Fibroblast of the conjunctiva (primary cell): ENCODE measurements around the gene MRM3.
"Not testable (repeated sequence)": the region's sequence is repeated elsewhere in the genome, so short reads cannot be mapped to it uniquely, and the experiment has no call there.

ENCODE experiments used
- DNase-seq: peaks from one replicate; pipeline ENCODE4 v3.0.0-alpha.2; 2010; ENCODE audit warnings: low read depth

The MRM3 gene, protein sequence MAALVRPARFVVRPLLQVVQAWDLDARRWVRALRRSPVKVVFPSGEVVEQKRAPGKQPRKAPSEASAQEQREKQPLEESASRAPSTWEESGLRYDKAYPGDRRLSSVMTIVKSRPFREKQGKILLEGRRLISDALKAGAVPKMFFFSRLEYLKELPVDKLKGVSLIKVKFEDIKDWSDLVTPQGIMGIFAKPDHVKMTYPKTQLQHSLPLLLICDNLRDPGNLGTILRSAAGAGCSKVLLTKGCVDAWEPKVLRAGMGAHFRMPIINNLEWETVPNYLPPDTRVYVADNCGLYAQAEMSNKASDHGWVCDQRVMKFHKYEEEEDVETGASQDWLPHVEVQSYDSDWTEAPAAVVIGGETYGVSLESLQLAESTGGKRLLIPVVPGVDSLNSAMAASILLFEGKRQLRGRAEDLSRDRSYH

DNA sequence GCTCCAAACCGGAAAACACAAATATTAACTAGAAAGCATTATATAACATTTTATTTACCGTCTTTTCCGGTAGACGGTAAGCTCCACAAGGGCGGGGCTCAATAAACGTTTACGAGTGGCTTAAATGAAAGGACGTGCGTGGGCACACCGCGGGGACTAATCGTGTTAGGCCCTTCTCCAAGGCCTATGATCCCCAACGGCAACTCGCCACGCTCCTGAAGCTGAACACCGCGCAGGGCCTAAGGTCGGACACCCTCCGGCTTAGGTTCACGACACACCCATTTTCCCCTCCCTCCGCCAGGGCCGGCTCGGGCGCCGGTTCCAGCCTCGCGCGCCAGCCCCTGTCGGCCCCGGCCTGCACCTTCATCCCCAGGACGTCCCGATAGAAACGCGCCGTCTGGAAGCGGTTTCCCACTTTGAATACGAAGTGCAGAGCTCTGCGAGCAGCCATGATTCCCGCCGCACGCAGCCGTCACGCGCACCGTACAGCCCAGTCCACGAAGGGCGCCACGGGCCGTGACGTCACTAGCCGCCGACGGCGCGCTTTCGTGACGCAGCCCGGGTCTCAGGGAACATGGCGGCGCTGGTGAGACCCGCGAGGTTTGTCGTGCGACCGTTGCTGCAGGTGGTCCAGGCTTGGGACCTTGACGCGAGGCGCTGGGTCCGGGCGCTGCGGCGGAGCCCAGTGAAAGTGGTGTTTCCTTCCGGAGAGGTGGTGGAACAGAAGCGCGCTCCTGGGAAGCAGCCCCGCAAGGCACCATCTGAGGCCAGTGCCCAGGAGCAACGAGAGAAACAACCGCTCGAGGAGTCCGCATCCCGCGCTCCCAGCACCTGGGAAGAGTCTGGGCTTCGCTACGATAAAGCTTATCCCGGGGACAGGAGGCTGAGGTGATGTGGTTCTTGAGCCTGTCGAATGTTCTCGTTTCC lies at the start of gene MRM3, which contains the start of gene GLOD4:
MRM3 (plus strand) TSS at position 549 of the 927 bp plus-strand sequence; CDS start at position 575, 26 bp downstream.
GLOD4 (minus strand) TSS at position 476 of the 927 bp plus-strand sequence; CDS start at position 451, 25 bp downstream.
- peak; percentile 46 for DNase-seq

GRCh38 chr17:732902-733720 lies 49.0 kb upstream of the MRM3 start:
- DNase-seq = no peak

GRCh38 chr17:733743-734142 lies 48.4 kb upstream of the MRM3 start:
- DNase-seq = no peak

GRCh38 chr17:737561-738113 lies 44.5 kb upstream of the MRM3 start:
- DNase-seq = no peak

GRCh38 chr17:740240-741017 lies 41.7 kb upstream of the MRM3 start:
- no peak for DNase-seq

DNA sequence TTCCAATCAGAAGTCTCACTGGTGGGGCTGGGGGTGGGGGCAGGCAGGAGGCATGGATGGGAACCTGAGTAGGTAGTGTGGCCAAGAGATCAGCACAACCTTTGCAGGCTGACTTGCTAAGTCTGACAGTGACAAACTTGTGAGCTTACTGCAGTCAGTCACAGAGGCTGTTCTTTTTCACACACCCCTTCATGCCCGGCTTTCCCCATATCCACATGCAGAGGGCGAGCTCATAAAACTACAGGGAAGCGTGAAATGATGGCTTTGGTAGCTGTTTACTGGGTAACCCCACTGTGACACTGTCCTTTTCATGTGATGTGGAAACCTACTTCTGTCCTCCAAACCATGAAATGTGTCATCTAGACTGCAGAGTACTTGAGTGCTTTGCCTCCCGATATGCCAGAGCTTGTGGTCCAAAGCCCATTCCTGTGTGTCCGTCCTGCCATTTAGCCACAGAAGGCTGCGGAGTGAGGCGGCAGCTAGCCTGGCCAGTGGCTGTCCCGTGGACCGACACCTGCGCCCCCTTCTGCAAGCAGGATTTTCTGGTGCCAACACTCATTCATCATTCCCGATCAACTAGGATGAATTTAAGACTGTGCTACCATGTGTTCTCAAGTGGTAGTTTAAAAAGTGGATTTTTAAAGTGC lies 39.9 kb upstream of the MRM3 start:
- DNase-seq = no peak

DNA sequence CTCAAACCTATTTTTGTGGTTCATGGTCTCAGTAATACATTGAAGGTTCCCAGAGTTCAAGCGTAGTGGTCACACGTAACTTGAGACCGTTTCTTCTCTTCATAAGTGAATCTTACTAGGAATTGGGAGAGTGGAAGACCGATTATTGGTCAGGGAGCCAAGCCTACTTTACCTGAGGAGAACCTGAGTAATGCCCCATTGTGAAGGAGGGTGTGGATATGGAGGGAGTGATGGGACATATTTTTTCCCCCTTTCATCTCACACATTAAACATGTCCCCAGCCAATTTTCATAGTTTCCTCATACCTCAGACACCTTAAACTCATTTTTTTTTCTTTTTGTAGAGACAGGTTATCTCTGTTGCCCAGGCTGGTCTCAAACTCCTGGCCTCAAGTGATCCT lies 39.0 kb upstream of the MRM3 start:
- no peak for DNase-seq

DNA sequence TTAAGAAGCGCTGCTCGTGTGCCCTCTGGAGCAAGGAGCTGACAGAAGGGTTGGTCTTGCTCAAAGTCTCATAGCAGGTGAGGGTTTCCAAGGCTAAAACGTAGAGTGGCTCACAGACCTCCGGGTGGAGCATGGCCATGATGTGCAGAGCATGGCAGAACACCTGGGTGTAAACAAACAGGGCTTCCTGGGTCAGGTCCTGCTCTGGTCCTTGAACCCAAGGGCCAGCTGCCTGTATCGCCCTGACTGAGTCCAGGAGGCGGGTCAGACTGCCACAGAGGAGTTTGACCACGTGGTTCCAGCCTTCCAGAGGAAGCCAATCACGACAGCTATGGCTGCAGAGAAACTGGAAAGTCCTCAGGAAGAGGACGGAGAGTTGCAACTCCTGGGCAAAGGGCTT lies 37.2 kb upstream of the MRM3 start:
- DNase-seq = no peak

GRCh38 chr17:745406-745805 lies 36.7 kb upstream of the MRM3 start:
- no peak for DNase-seq

- no peak for DNase-seq
Measured at GRCh38 chr17:746181-746580, 36.0 kb upstream of the MRM3 start.

DNA sequence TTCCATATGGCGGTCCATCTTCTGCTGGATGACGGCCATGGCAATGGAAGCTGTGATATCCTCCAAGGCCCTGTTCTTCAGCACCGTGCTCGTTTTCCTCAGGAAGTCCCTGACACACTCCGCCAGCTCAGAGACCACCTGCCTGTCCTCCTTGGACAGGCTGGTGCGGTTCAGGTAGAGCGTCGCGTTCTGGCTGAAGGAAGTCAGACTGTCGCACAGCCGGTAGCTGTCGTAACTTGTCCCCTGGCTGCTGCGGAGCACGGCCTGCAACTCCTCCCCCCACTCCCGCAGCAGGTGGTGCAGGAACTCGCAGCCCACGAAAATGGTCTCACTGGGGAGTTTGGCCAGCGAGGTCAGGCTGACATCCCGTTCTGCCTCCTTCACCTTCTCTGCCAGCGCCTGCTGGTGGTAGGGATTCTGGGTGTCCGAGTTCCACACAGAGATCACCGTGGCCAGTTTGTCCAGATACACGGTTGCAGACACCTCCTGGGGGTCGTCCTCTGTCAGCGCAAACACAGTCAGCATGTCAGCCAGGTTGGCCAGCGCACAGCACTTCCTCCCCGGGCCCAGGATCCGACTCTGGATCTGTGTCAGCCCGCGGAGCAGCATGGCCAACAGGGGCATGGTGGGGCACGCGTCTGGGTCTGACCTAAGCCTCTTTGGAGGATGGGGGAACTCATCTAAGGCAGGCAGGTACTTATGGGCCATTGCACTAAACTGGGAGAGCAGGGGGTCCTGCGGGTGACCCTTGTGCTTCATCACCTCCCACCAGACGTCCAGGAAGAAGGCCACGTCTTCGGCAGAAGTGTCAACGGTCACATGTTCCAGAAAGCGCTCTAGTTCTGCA lies 35.1 kb upstream of the MRM3 start:
- no peak for DNase-seq

GRCh38 chr17:748604-749003 lies 33.5 kb upstream of the MRM3 start:
- DNase-seq = not testable (repeated sequence)

DNA sequence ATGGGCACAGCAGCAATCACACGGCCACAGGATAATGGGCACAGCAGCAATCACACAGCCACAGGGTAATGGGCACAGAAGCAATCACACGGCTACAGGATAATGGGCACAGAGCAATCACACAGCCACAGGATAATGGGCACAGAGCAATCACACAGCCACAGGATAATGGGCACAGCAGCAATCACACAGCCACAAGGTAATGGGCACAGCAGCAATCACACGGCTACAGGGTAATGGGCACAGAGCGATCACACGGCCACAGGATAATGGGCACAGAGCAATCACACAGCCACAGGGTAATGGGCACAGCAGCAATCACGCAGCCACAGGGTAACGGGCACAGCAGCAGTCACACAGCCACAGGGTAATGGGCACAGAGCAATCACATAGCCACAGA lies 32.8 kb upstream of the MRM3 start:
- not testable (repeated sequence) for DNase-seq

GRCh38 chr17:750431-751037 lies 31.6 kb upstream of the MRM3 start:
- DNase-seq = no peak

DNA sequence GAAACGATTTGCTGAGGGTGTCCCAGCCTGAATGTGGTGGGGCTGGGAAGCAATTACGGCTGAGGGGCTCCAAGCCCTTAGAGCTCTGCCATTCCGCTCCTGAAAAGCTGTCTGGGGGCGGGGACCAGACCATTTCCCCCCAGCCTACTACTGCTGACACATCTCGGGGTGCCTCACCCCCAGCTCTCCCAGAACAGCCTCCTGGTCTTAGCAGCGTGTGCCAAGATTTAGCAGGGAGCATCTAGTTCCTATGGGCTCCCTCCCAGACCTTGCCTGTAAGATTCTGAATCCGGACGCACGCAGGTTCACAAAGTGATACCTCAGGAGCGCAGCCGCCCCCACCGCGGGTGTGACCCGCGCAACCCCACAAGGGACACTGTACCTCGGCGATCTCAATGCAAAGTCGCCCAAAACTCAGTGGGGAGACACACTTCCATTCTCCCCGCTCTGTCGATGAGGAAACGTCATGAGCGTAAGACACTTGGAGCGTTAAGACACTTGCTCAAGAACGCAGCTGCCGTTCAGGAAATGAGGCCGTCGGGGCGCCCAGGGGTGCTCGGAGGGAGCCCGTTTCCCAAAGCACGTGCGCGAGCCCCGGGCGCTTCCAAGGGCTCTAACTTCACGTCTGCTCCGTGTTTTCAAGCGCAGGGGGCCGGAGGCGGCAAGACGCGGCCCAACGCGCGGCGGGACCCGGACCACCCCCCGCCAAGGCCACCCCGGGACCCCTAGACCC lies 30.7 kb upstream of the MRM3 start:
- no peak for DNase-seq

DNA sequence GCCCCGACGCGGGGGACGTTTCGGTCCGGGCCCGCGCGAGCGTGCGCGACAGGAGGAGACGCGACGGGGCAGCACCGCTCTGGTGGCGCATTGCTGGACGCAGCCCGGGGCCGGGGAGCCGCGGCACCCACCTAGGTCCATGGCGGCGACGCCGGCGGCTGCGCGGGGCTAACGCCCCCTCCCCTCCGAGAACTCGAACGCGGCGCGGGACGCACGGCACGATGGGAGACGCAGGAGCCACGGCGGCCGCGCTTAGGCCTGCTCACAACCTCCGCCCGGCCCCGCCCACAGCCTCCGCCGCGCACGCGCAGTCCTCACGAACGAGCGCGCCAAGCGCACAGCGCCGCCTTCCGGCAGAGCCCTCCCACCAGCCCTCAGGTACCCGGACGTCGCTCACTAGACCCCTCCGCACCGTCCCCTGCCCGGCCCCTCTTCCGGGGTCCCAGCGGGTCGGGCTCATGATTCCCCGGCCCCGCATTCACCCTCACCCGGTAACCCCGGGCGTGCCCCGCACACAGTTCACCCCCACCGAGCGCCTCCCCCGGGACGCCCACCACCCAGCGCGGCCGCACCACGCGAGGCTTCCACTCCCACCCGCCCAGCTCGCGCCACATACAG lies 30.0 kb upstream of the MRM3 start, which contains the start of gene GEMIN4:
GEMIN4 (minus strand) TSS at position 263 of the 618 bp plus-strand sequence; CDS start at position 141, 122 bp downstream.
- DNase-seq = peak; percentile 73

- DNase-seq = peak; percentile 46
Measured at GRCh38 chr17:752620-753219, 29.4 kb upstream of the MRM3 start.
